GM18511 (cell line): ENCODE data around the gene TMEM221.

Source experiments
- ATAC-seq: cut with Tn5 transposase; IDR thresholded peaks from one replicate; pipeline ENCODE4 v1.9.1; 2021; ENCODE audit warnings: mild to moderate bottlenecking, moderate library complexity; ENCODE audit not compliant: unreplicated experiment

The TMEM221 gene

GRCh38 chr19:17447704-17448130 is 751 bp downstream of the TMEM221 start:
- no peak for ATAC-seq

GRCh38 chr19:17445526-17446165 is 2.8 kb downstream of the TMEM221 start:
- ATAC-seq, result no peak

- ATAC-seq, result no peak
Measured at GRCh38 chr19:17441241-17442021, 7.0 kb downstream of the TMEM221 start.

- no peak for ATAC-seq
Measured at GRCh38 chr19:17436874-17437267, 11.6 kb downstream of the TMEM221 start.

- no peak for ATAC-seq
Measured at GRCh38 chr19:17436094-17436873, 12.2 kb downstream of the TMEM221 start.

GRCh38 chr19:17435218-17435617 is 13.2 kb downstream of the TMEM221 start:
- no peak for ATAC-seq

- no peak for ATAC-seq
Measured at GRCh38 chr19:17431417-17431816, 17.1 kb downstream of the TMEM221 start.

GRCh38 chr19:17429641-17430113 is 18.8 kb downstream of the TMEM221 start:
- no peak for ATAC-seq

- no peak for ATAC-seq
Measured at GRCh38 chr19:17424743-17425365, 23.6 kb downstream of the TMEM221 start.

- no peak for ATAC-seq
Measured at GRCh38 chr19:17423429-17424208, 24.8 kb downstream of the TMEM221 start.

- ATAC-seq, result no peak
Measured at GRCh38 chr19:17421942-17422341, 26.5 kb downstream of the TMEM221 start.

GRCh38 chr19:17420475-17420924 is 28.0 kb downstream of the TMEM221 start:
- ATAC-seq, result peak; percentile 13

- ATAC-seq, result peak; percentile 89
Measured at GRCh38 chr19:17419621-17420474, 28.6 kb downstream of the TMEM221 start, which contains the start of gene MVB12A. Gene MVB12A, plus strand, starts transcription at chr19:17420047. Its CDS starts 89 bp downstream, at chr19:17420136.

- no peak for ATAC-seq
Measured at GRCh38 chr19:17419154-17419620, 29.3 kb downstream of the TMEM221 start.

GRCh38 chr19:17418710-17419109 is 29.8 kb downstream of the TMEM221 start:
- no peak for ATAC-seq

GRCh38 chr19:17415121-17415520 is 33.3 kb downstream of the TMEM221 start:
- no peak for ATAC-seq

- ATAC-seq, result no peak
Measured at GRCh38 chr19:17414097-17414496, 34.4 kb downstream of the TMEM221 start.

GRCh38 chr19:17411801-17412200 is 36.7 kb downstream of the TMEM221 start:
- no peak for ATAC-seq

GRCh38 chr19:17409990-17410389 is 38.5 kb downstream of the TMEM221 start:
- no peak for ATAC-seq
